Measurements from ENCODE around the gene DHCR7.

DHCR7 gene

DNA sequence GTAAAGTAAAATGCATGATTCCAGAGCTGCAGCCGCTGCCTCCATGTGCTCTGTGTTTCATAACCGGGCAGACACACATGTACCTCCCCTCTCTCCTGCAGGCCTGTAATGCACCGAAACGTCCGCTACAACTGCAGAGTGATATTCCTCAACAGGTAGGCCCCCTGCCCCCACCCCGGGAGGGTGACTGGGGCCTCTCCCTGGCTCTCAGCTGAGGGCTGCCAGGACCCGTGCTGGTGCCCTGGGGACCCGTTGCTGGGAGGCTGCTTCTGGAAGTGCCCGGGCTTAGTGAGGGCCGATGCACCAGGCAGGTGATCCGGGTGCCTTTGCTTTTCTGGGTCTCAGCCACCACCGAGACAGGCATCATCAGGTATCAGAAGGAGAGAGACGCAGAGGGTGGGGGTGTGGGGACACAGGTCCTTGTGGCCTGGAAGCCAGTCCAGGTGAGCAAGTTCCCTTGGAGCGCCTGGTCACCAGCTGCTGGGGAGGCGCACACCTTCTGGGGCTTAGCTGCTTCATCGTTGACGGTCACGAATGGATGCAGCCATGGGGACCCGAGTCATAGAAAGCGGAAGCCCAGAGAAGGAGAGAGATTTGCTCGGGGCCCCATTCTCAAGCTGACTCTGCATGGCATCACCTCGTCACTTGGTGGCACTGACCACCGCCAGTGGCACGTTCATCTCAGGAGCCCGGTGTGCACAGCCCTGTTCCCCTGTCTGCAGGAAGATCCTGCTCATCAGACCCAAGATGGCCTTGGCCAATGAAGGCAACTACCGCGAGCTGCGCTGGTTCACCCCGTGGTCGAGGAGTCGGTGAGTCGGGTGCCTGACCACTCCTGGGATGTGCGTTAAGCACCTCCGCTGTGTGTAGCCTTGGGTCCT lies 15.4 kb upstream of the DHCR7 start:
- no peak for DNase-seq (ENCODE audit: low spot score)
- H3K27ac ChIP-seq: no peak overlapping the region
- ChIA-PET CTCF (interaction anchor here (0.9 kb wide), 1 partner anchor 25 kb away, joined by 4 read pairs; no protein-coding TSS in a partner anchor), POLR2A (ENCODE audit: low non-redundant PET) (no interaction called here)
- TF ChIP-seq, protein P1, sequence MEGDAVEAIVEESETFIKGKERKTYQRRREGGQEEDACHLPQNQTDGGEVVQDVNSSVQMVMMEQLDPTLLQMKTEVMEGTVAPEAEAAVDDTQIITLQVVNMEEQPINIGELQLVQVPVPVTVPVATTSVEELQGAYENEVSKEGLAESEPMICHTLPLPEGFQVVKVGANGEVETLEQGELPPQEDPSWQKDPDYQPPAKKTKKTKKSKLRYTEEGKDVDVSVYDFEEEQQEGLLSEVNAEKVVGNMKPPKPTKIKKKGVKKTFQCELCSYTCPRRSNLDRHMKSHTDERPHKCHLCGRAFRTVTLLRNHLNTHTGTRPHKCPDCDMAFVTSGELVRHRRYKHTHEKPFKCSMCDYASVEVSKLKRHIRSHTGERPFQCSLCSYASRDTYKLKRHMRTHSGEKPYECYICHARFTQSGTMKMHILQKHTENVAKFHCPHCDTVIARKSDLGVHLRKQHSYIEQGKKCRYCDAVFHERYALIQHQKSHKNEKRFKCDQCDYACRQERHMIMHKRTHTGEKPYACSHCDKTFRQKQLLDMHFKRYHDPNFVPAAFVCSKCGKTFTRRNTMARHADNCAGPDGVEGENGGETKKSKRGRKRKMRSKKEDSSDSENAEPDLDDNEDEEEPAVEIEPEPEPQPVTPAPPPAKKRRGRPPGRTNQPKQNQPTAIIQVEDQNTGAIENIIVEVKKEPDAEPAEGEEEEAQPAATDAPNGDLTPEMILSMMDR (conservative IDR thresholded peaks at IDR 0.05; ENCODE audit: low read depth): no peak

DNA sequence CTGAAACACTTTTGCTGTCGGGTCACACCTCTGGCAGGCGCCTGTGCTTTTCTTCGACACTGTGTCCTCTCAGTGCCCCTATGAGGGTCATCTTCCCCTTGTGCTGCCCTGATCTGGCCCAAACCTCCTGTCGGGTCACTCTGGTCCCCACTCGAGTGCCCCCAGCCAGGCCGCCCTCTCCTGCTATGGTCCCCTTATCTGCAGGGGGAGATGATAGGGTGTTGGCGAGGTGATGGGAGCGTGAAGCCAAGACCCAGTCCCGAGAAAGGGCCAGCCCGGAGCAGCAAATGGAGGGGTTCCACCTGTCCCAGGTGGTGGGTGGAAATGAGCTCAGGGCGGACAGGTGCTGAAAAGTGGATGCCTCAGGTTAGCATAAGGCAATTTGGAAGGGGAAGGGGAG lies 14.5 kb upstream of the DHCR7 start:
- TF ChIP-seq, protein P1 (conservative IDR thresholded peaks at IDR 0.05; ENCODE audit: low read depth): no peak
- ChIA-PET POLR2A (ENCODE audit: low non-redundant PET) (no interaction called here), CTCF (interaction anchor here (0.9 kb wide), 1 partner anchor 26 kb away, joined by 4 read pairs; no protein-coding TSS in a partner anchor)
- no peak for DNase-seq (ENCODE audit: low spot score)
- H3K27ac ChIP-seq: no peak overlapping the region

DNA sequence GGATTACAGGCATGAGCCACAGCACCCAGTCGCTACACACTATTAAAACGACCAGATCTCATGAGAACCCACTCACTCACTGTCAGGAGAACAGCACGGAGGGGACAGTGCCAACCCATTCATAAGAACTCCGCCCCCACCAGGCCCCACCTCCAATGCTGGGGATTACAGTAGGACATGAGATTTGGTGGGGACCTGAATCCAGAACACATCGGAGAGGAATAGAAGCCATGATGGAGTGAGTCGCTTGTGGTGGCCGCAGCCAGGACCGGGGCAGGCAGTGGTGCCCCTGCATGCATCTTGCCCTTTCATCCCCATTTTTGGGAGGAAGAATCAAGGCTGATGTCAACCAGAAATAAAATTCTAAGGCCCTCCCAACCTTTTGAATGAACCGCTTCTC lies 13.5 kb upstream of the DHCR7 start:
- ChIA-PET CTCF (no interaction called here), POLR2A (ENCODE audit: low non-redundant PET) (no interaction called here)
- no peak overlapping the region for H3K27ac ChIP-seq
- TF ChIP-seq, protein P1 (conservative IDR thresholded peaks at IDR 0.05; ENCODE audit: low read depth): no peak
- DNase-seq (ENCODE audit: low spot score): no peak

- TF ChIP-seq, protein P1 (conservative IDR thresholded peaks at IDR 0.05; ENCODE audit: low read depth): no peak
- H3K27ac ChIP-seq: no peak overlapping the region
- ChIA-PET CTCF (no interaction called here), POLR2A (ENCODE audit: low non-redundant PET) (no interaction called here)
- no peak for DNase-seq (ENCODE audit: low spot score)
Observed at GRCh38 chr11:71459767-71460320, 11.7 kb upstream of the DHCR7 start.

DNA sequence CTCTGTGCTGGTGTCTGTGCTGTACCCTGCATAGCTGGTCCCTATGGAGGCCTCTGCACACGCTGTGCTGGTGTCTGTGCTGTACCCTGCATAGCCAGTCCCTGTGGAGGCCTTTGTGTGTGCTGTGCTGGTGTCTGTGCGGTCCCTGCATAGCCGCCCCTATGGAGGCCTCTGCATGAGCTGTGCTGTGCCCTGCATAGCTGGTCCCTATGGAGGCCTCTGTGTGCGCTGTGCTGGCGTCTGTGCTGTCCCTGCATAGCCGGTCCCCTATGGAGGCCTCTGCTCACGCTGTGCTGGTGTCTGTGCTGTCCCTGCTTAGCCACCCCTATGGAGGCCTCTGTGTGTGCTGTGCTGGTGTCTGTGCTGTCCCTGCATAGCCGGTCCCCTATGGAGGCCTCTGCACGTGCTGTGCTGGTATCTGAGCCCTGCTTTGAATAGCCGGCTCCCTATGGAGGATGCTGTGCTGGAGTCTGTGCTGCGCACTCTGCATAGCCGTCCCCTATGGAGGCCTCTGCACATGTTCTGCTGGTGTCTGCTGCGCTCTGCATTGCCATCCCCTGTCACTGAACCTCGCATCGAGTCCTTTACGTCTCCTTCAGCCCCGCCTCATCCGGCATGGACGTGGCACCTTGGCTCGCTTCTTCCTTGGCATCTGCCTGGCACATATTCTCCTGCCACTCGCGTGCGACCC lies 11.0 kb upstream of the DHCR7 start:
- ChIA-PET CTCF (no interaction called here), POLR2A (ENCODE audit: low non-redundant PET) (no interaction called here)
- no peak for DNase-seq (ENCODE audit: low spot score)
- H3K27ac ChIP-seq: no peak overlapping the region
- TF ChIP-seq, protein P1 (conservative IDR thresholded peaks at IDR 0.05; ENCODE audit: low read depth): no peak
